Liver (tissue), 3 donors: ENCODE results near the gene PLCB1.

Source experiments
- EGR1 ChIP-seq, 2 donors: IDR thresholded peaks; 2 replicates each; pipeline ENCODE4 v1.6.1; 2016 to 2018; ENCODE audit warnings: antibody characterized with exemption in 2 of 2, low read depth in 2 of 2
- GABPA ChIP-seq, 2 donors: IDR thresholded peaks in 1 of 2; conservative IDR thresholded peaks in 1 of 2; 2 replicates each; pipeline ENCODE4 v1.6.1; 2016; ENCODE audit warnings: antibody characterized with exemption in 2 of 2, mild to moderate bottlenecking in 1 of 2, moderate library complexity in 1 of 2
- RAD21 ChIP-seq, 2 donors: IDR thresholded peaks; 2 replicates each; pipeline ENCODE4 v1.6.1; 2016; ENCODE audit warnings: antibody characterized with exemption in 2 of 2, mild to moderate bottlenecking in 2 of 2
- TF ChIP-seq, protein P1 (sequence below): fragments of 150-350 bp; IDR thresholded peaks from 2 replicates; pipeline ENCODE4 v1.5.1; 2017; ENCODE audit warnings: improper control_type of control experiment, low read depth, low read length; ENCODE audit not compliant: missing input control
- donor health status: healthy.
- donor health status: healthy.

DNA sequence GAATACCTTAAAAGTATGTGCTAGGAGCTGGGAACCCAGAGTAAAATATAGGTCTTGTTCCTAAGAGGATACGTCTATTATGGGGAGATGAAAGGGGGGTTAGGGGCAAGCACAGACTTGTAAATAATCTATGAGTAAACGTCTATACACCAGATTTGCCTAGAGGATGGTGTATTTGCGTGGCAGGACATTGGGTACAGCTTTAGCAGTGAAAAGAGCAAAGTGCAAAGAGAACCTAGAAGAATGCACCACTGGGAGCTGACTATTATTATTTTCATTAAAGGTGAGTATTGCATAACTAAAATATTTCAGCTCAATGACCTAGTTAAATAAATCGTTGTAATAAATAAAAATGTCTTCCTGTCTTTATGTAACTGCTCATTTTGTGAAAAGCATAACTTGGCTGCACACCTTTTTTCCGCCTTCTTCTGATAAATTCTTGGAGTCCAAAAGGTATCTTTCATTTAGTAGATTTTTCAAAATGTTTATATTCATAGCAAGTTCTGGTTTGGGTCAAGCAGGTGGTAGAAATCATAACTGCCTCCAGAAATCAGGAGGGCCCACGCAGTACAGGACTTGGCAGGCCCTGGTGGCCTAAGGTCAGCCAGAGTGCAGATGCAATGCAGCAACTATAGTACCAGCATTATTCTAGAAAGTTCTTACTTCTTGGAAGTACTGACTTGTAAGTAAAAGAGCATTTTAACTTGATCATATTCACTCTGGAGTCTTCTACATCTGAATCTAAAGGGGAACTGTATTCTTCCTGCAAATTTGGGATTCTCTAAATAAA lies 357.2 kb downstream of the PLCB1 start:
- TF ChIP-seq RAD21 (IDR thresholded peaks at IDR 0.05) (no peak), GABPA (IDR thresholded peaks at IDR 0.05 in 1 of 2, conservative IDR thresholded peaks at IDR 0.05 in 1 of 2) (no peak), EGR1 (IDR thresholded peaks at IDR 0.05; ENCODE audit: low read depth in 2 of 2) (no peak)
- TF ChIP-seq, protein P1, sequence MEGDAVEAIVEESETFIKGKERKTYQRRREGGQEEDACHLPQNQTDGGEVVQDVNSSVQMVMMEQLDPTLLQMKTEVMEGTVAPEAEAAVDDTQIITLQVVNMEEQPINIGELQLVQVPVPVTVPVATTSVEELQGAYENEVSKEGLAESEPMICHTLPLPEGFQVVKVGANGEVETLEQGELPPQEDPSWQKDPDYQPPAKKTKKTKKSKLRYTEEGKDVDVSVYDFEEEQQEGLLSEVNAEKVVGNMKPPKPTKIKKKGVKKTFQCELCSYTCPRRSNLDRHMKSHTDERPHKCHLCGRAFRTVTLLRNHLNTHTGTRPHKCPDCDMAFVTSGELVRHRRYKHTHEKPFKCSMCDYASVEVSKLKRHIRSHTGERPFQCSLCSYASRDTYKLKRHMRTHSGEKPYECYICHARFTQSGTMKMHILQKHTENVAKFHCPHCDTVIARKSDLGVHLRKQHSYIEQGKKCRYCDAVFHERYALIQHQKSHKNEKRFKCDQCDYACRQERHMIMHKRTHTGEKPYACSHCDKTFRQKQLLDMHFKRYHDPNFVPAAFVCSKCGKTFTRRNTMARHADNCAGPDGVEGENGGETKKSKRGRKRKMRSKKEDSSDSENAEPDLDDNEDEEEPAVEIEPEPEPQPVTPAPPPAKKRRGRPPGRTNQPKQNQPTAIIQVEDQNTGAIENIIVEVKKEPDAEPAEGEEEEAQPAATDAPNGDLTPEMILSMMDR, result no peak
